CD4-positive, alpha-beta memory T cell (primary cell): Measurements from ENCODE around the gene RASL11B. TPM values are rescaled to one million over a fixed set of nuclear protein-coding genes. Genes with fewer than 3 reads are reported as not detected.

Experiments
- CTCF ChIA-PET: fragments of 350-600 bp; sonication (Branson Sonifier 250); formaldehyde crosslinking; loops from one replicate; lab custom pipeline; 2021; ENCODE audit warnings: inconsistent platforms; ENCODE audit not compliant: partially characterized antibody; lab: Charles Lee
- POLR2A ChIA-PET: fragments of 350-600 bp; sonication (Branson Sonifier 250); formaldehyde crosslinking; loops from one replicate; lab custom pipeline; 2021; ENCODE audit not compliant: partially characterized antibody; lab: Charles Lee
- DNase-seq, 5 donors: peaks; one replicate each; pipeline versions ENCODE4 v3.0.0 to v3.0.0-alpha.2; 2020 to 2022; ENCODE audit warnings: mixed read lengths in 1 of 5
- H3K27ac ChIP-seq: one replicate; pipeline ENCODE4 v1.7.0; 2013; ENCODE audit warnings: low read depth, low read length
- H3K27me3 ChIP-seq: 2 replicates; pipeline ENCODE4 v1.7.0; 2013; ENCODE audit warnings: mild to moderate bottlenecking, low read length, moderate library complexity; ENCODE audit not compliant: insufficient read depth
- H3K36me3 ChIP-seq: 2 replicates; pipeline ENCODE4 v1.7.0; 2013; ENCODE audit warnings: mild to moderate bottlenecking, low read length, moderate library complexity; ENCODE audit not compliant: insufficient read depth
- H3K4me1 ChIP-seq: 2 replicates; pipeline ENCODE4 v1.7.0; 2013; ENCODE audit warnings: mild to moderate bottlenecking, low read length, moderate library complexity; ENCODE audit not compliant: insufficient read depth
- H3K4me3 ChIP-seq, 2 donors: one replicate each; pipeline ENCODE4 v1.7.0; 2013; ENCODE audit warnings: low read length in 2 of 2, mild to moderate bottlenecking in 1 of 2
- H3K9me3 ChIP-seq, 2 donors: one replicate each; pipeline ENCODE4 v1.7.0; 2013; ENCODE audit warnings: low read length in 2 of 2, control low read depth in 1 of 2; ENCODE audit not compliant: control insufficient read depth in 1 of 2
- H3K27ac Mint-ChIP-seq, 7 donors: one replicate each; pipeline ENCODE4 v1.8.0; 2020 to 2021; ENCODE audit warnings: mixed read lengths in 7 of 7, mild to moderate bottlenecking in 6 of 7, inconsistent platforms in 3 of 7, moderate library complexity in 3 of 7
- H3K27me3 Mint-ChIP-seq, 2 donors: one replicate each; pipeline ENCODE4 v1.8.0; 2020 to 2021; ENCODE audit warnings: mixed read lengths in 2 of 2
- H3K36me3 Mint-ChIP-seq, 2 donors: one replicate each; pipeline ENCODE4 v1.8.0; 2020 to 2021; ENCODE audit warnings: mixed read lengths in 2 of 2, inconsistent platforms in 1 of 2, mild to moderate bottlenecking in 1 of 2
- H3K4me1 Mint-ChIP-seq, 4 donors: one replicate each; pipeline ENCODE4 v1.8.0; 2020 to 2021; ENCODE audit warnings: mixed read lengths in 4 of 4, mild to moderate bottlenecking in 1 of 4
- H3K4me3 Mint-ChIP-seq, 8 donors: one replicate each; pipeline ENCODE4 v1.8.0; 2020 to 2021; ENCODE audit warnings: mixed read lengths in 8 of 8, mild to moderate bottlenecking in 7 of 8, moderate library complexity in 6 of 8, inconsistent platforms in 3 of 8
- H3K9me3 Mint-ChIP-seq, 8 donors: one replicate each; pipeline ENCODE4 v1.8.0; 2020 to 2021; ENCODE audit warnings: mixed read lengths in 8 of 8, mild to moderate bottlenecking in 5 of 8, inconsistent platforms in 3 of 8, moderate library complexity in 1 of 8
- intact Hi-C: fragments of 100-400 bp; cut with micrococcal nuclease; formaldehyde crosslinking; loops from one replicate; pipeline ENCODE4 v1.15.1; 2023
- polyA plus RNA-seq, 2 donors: library from polyadenylated mRNA; unstranded; fragments of 300-500 nt; fragmentation: Illumina TruSeq; gene quantifications; one replicate each; pipeline ENCODE4 v1.2.3, GENCODE V29; 2021
- total RNA-seq, 2 experiments: library from RNA; stranded (reverse); gene quantifications; one replicate each; pipeline ENCODE4 v1.2.3, GENCODE V29; 2021

RASL11B gene
- total and polyA plus RNA-seq, 4 experiments from 2014 or later = 0.10 TPM; not detected in 3

DNA sequence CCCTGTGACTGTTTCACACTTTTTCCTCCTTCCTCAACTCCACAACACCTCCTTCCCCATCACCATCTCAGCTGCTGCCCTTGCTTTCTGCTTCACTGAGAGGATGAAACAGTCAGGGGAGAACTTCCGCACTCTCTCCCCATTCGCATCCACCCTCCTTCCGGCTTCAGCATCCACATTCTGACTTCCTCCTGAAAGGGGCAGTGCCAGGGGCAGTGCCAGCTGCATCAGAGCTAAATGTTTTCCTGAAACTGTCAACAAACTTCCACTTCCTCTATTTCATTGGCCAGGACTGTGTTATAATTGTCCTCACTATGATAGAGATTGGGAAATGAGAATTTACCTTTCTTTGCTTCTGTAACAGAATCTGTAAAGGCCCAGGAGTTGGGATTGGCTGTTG is 18.2 kb upstream of the RASL11B start:
- no peaks in the 10 kb centered on the region for H3K36me3 Mint-ChIP-seq
- ChIA-PET POLR2A (no interaction called here), CTCF (no interaction called here)
- H3K27ac ChIP-seq = no peak overlapping the region
- no peaks in the 10 kb centered on the region for H3K9me3 ChIP-seq
- no peak overlapping the region for H3K4me3 Mint-ChIP-seq
- H3K9me3 Mint-ChIP-seq = no peaks in the 10 kb centered on the region
- H3K4me3 ChIP-seq = no peak overlapping the region
- H3K4me1 ChIP-seq = no peaks in the 10 kb centered on the region
- H3K27me3 ChIP-seq = no peaks in the 10 kb centered on the region
- intact Hi-C loops = no loop called here
- no peak for DNase-seq
- H3K27ac Mint-ChIP-seq = peak overlapping the region in 1 of 7 donors; percentile 59
- H3K36me3 ChIP-seq = no peaks in the 10 kb centered on the region
- no peaks in the 10 kb centered on the region for H3K4me1 Mint-ChIP-seq
- H3K27me3 Mint-ChIP-seq = peaks cover 0 to 2% of the 10 kb centered on the region in 2 donors

DNA sequence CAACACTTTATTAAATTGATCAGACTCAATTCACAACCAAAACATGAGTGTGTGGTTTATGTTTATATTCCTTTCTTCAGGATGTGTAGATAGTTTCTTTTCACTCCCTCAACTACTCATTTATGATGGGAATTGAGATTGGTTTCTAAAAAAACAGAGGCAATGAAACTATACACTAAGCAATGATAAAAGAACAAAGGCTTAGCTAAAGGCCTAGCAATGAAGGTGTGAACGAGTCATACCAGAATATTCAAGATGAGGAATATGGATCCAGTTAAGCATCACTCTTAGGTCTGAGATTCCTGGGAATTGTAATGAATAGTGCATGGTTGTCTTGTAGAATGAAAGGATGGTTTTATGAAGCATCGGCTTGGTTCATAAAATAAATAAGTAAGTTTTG is 17.5 kb upstream of the RASL11B start:
- Mint-ChIP-seq H3K36me3 (no peaks in the 10 kb centered on the region), H3K4me1 (no peaks in the 10 kb centered on the region), H3K27me3 (peaks cover 0 to 2% of the 10 kb centered on the region in 2 donors), H3K4me3 (no peak overlapping the region), H3K27ac (no peak overlapping the region), H3K9me3 (no peaks in the 10 kb centered on the region)
- Histone ChIP-seq H3K4me3 (no peak overlapping the region), H3K27ac (no peak overlapping the region), H3K36me3 (no peaks in the 10 kb centered on the region), H3K27me3 (no peaks in the 10 kb centered on the region), H3K9me3 (no peaks in the 10 kb centered on the region), H3K4me1 (no peaks in the 10 kb centered on the region)
- POLR2A ChIA-PET = no interaction called here
- intact Hi-C loops = no loop called here
- no peak for DNase-seq
- CTCF ChIA-PET = interaction anchor here (0.7 to 1.1 kb wide), 2 partner anchors 17 to 67 kb away, joined by 3 to 5 read pairs; no protein-coding TSS in a partner anchor

DNA sequence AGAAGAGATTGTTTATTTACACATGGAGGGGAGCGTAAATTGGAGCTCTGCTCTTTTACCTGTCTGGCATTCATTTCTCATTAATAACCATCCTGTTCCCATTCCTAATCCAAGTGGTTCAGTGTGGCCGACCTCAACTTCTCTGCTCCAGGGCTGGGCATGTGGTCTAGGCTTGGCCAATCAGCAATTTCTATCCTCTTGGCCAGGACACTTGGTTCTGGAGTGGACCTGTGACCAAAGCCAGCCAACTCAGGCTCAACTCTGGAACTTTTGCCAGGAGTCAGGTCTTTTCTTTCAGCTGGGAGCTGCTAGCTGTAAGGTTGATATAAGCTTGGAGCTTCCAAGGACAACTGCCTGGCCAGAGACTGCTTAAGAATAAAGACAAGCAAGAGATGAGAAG is 15.6 kb upstream of the RASL11B start:
- ChIA-PET CTCF (no interaction called here), POLR2A (no interaction called here)
- Mint-ChIP-seq H3K4me3 (no peak overlapping the region), H3K4me1 (no peaks in the 10 kb centered on the region), H3K27me3 (peaks cover 0 to 2% of the 10 kb centered on the region in 2 donors), H3K36me3 (no peaks in the 10 kb centered on the region), H3K27ac (no peak overlapping the region), H3K9me3 (peaks cover 0 to 1% (median 0%) of the 10 kb centered on the region in 8 donors)
- H3K4me3 ChIP-seq = no peak overlapping the region
- H3K9me3 ChIP-seq = no peaks in the 10 kb centered on the region
- no peak overlapping the region for H3K27ac ChIP-seq
- DNase-seq = no peak
- H3K27me3 ChIP-seq = no peaks in the 10 kb centered on the region
- no peaks in the 10 kb centered on the region for H3K36me3 ChIP-seq
- no peaks in the 10 kb centered on the region for H3K4me1 ChIP-seq
- intact Hi-C loops = no loop called here

DNA sequence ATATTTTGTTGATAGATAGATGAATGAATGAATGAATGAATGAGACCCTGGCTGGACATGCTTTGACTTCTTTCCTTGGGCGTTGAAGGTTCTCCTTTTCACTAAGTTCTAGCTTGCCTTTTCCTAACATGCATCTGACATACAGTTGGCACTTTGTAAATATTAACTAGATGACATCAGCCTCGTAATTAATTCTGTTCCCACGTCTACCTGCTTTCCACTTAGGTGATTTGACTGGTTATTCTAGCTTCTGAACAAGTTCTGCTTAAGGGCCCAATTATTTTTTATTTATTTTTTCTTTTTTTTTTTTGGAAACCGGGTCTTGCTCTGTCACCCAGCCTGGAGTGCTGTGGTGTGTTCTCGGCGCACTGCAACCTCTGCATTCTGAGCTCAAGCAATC is 13.9 kb upstream of the RASL11B start:
- Mint-ChIP-seq H3K27me3 (peaks cover 0 to 2% of the 10 kb centered on the region in 2 donors), H3K27ac (no peak overlapping the region), H3K4me3 (no peak overlapping the region), H3K4me1 (no peaks in the 10 kb centered on the region), H3K36me3 (no peaks in the 10 kb centered on the region), H3K9me3 (peaks cover 0 to 2% (median 0%) of the 10 kb centered on the region in 8 donors)
- Histone ChIP-seq H3K4me1 (no peaks in the 10 kb centered on the region), H3K27ac (no peak overlapping the region), H3K27me3 (no peaks in the 10 kb centered on the region), H3K36me3 (no peaks in the 10 kb centered on the region), H3K9me3 (no peaks in the 10 kb centered on the region), H3K4me3 (no peak overlapping the region)
- intact Hi-C loops = no loop called here
- CTCF ChIA-PET = interaction anchor here (1.6 kb wide), 1 partner anchor 63 kb away, joined by 3 read pairs; no protein-coding TSS in a partner anchor
- POLR2A ChIA-PET = no interaction called here
- no peak for DNase-seq

DNA sequence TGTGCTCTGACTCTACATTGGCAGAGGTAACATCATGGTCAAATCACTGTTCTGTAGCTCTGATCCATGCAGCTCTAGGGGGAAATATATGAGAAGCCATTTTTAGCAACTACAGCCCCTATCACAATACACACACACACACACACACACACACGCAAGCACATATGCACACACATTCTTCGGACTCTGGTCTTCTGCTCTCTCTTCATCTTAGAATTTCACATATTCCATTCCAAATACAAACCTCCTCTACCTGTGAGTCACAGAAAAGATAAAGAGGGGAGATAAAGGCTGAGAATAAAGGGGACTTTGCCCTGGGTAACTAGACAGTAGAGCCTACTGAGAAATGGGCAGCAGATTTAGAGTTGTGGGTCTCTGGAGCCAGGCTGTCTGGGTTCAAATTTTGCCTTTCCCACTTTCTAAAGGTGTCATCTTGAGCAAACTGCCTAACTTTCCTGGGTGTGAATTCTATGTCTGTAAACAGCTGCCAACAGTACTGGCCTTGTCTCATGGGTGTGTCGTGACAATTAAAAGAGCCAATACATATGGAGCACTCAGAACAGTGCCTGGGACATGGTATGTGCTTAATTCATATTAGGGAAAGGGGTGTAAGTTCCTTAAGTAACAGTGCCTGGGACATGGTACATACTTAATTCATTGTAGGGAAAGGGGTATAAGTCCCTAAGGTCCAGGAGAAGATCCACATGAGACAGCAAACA is 11.6 kb upstream of the RASL11B start:
- Histone ChIP-seq H3K9me3 (no peaks in the 10 kb centered on the region), H3K36me3 (no peaks in the 10 kb centered on the region), H3K27me3 (no peaks in the 10 kb centered on the region), H3K27ac (no peak overlapping the region), H3K4me1 (no peaks in the 10 kb centered on the region), H3K4me3 (no peak overlapping the region)
- no peaks in the 10 kb centered on the region for H3K36me3 Mint-ChIP-seq
- peaks cover 0 to 2% of the 10 kb centered on the region in 2 donors for H3K27me3 Mint-ChIP-seq
- no peak for DNase-seq
- POLR2A ChIA-PET = no interaction called here
- H3K4me1 Mint-ChIP-seq = no peaks in the 10 kb centered on the region
- H3K9me3 Mint-ChIP-seq = peaks cover 0 to 2% (median 0%) of the 10 kb centered on the region in 8 donors
- intact Hi-C loops = no loop called here
- no peak overlapping the region for H3K27ac Mint-ChIP-seq
- H3K4me3 Mint-ChIP-seq = no peak overlapping the region
- CTCF ChIA-PET = no interaction called here

DNA sequence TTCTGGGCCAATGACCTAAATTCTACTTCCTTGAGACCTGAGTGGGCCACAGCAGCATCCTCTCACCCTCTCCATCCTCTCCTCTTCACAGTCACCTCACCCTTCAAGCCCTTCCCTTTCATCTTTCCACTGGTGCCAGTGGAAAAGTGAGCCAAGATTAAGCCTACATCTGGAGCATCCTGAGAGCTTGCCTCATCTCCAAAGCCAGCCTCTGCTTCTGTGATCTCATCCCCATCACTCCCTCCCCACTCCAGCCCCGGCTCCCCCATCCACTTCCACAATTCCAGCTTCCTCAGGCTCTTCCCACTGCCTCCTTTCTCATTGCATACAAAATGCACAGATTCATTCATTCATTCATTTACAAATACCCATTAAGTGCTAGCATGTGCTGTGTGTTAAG is 10.1 kb upstream of the RASL11B start:
- Mint-ChIP-seq H3K4me1 (no peaks in the 10 kb centered on the region), H3K9me3 (peaks cover 0 to 2% (median 0%) of the 10 kb centered on the region in 8 donors), H3K4me3 (no peak overlapping the region), H3K27ac (no peak overlapping the region), H3K27me3 (peaks cover under 1 to 7% of the 10 kb centered on the region in 2 donors), H3K36me3 (no peaks in the 10 kb centered on the region)
- ChIA-PET CTCF (no interaction called here), POLR2A (no interaction called here)
- Histone ChIP-seq H3K4me3 (no peak overlapping the region), H3K27me3 (no peaks in the 10 kb centered on the region), H3K9me3 (no peaks in the 10 kb centered on the region), H3K27ac (no peak overlapping the region), H3K4me1 (no peaks in the 10 kb centered on the region), H3K36me3 (no peaks in the 10 kb centered on the region)
- no peak for DNase-seq
- intact Hi-C loops = no loop called here

DNA sequence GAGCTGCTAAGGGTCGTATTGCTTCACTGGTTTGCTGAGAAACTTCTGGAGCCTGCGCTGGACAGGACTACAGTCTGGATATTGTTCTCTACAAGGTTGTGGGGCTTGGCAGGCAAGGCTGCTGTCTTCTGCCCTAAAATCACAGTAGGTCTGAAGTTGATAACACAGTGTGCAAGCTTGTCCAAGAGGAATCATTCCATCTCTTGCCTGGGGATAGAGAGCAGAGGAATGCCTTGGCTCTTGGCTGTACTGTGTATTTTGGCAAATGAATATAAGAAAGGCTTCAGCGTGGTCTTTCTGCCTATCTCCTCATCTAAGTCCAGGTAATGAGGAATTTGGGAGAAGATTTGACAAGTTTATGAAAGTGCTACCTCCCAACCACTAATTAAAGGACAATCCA is 9.4 kb upstream of the RASL11B start:
- Mint-ChIP-seq H3K9me3 (peaks cover 0 to 5% (median 2%) of the 10 kb centered on the region in 8 donors), H3K27ac (no peak overlapping the region), H3K4me1 (no peaks in the 10 kb centered on the region), H3K27me3 (peaks cover 4 to 14% of the 10 kb centered on the region in 2 donors), H3K4me3 (no peak overlapping the region), H3K36me3 (peaks cover 0 to 1% of the 10 kb centered on the region in 2 donors)
- Histone ChIP-seq H3K4me1 (no peaks in the 10 kb centered on the region), H3K27ac (no peak overlapping the region), H3K4me3 (no peak overlapping the region), H3K36me3 (no peaks in the 10 kb centered on the region), H3K9me3 (no peaks in the 10 kb centered on the region), H3K27me3 (no peaks in the 10 kb centered on the region)
- ChIA-PET POLR2A (no interaction called here), CTCF (interaction anchor here (0.9 kb wide), 1 partner anchor 59 kb away, joined by 3 read pairs; no protein-coding TSS in a partner anchor)
- DNase-seq = no peak
- intact Hi-C loops = no loop called here
